GM18498 (cell line): ENCODE measurements around the gene ARL8A.
"Not testable (repeated sequence)": the region's sequence is repeated elsewhere in the genome, so short reads cannot be mapped to it uniquely, and the experiment has no call there.

Experiments used
- ATAC-seq: cut with Tn5 transposase; IDR thresholded peaks from one replicate; pipeline ENCODE4 v1.9.1; 2021; ENCODE audit warnings: mild to moderate bottlenecking, moderate library complexity; ENCODE audit not compliant: unreplicated experiment

ARL8A gene

GRCh38 chr1:202122639-202123335, 21.8 kb downstream of the ARL8A start, which contains the start of gene GPR37L1:
GPR37L1 (plus strand) TSS chr1:202122917; CDS start chr1:202122964, 47 bp downstream.
- no peak for ATAC-seq

- no peak for ATAC-seq
These were observed 23.5 kb downstream of the ARL8A start for GRCh38 chr1:202121006-202121405.

DNA sequence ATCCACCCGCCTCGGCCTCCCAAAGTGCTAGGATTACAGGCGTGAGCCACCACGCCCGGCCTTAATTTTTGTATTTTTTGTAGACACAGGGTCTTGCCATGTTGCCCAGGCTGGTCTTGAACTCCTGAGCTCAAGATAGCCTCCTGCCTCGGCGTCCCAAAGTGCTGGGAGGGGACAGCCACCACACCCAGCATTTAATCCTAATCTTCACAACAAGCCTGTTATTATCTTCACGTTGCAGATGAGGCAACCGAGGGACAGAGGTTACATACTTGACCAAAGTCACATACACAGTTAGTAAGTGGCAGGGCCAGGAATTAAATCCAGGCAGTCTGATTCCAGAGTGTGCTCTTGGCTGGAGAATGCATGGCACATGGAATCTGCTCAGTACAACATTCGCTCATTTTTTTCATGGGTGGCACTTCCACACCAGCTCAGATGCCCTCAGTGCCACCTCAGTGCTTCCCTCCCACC, 26.6 kb downstream of the ARL8A start:
- no peak for ATAC-seq

DNA sequence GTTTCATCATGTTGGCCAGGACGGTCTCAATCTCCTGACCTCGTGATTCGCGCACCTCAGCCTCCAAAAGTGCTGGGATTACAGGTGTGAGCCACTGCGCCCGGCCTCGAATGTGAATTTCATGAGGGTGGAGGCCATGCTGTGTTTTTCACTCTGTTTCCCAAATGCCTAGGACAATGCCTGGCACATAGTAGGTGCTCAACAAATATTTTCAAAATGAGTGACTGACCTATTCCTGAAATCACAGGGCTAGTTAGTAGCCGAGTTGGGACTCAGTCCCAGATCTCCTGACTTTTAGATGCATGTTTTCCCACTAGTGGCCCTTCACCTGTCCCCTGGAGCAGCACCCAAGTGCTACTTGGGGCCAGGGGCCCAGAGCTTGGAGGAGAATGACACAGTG, 28.2 kb downstream of the ARL8A start:
- no peak for ATAC-seq

DNA sequence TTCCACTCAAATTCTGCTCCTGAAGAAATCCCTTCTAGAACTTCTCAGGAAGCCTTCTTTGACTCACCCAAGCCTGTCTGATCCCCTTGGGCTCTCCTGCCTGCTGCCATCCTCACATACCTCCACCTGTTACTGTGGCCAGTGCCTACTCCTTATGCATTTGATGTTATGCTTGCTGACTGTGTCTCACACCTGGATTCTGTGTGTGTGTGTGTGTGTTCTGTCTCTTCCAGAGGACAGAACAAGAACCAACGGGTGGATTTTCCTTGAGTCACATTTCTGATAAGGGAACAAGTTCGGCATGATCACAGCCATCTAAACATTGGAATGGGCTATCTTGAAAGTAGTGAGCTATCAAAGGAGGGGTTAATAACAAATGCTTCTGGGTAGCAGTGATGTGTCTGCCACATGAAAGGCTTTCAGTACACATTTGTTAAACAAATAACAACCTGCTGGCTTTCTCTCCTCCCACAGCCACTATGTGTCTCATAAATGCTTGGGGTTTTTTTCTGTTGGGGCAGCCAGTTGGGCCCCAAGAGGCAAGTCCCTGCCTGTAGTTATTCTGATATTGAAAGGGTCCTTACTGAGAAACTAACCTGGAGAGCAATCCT, 30.7 kb downstream of the ARL8A start:
- no peak for ATAC-seq

GRCh38 chr1:202112859-202113689, 31.5 kb downstream of the ARL8A start:
- no peak for ATAC-seq

- ATAC-seq, result not testable (repeated sequence)
These were observed 32.9 kb downstream of the ARL8A start for GRCh38 chr1:202111589-202111988.

GRCh38 chr1:202110977-202111376, 33.6 kb downstream of the ARL8A start:
- ATAC-seq, result no peak

DNA sequence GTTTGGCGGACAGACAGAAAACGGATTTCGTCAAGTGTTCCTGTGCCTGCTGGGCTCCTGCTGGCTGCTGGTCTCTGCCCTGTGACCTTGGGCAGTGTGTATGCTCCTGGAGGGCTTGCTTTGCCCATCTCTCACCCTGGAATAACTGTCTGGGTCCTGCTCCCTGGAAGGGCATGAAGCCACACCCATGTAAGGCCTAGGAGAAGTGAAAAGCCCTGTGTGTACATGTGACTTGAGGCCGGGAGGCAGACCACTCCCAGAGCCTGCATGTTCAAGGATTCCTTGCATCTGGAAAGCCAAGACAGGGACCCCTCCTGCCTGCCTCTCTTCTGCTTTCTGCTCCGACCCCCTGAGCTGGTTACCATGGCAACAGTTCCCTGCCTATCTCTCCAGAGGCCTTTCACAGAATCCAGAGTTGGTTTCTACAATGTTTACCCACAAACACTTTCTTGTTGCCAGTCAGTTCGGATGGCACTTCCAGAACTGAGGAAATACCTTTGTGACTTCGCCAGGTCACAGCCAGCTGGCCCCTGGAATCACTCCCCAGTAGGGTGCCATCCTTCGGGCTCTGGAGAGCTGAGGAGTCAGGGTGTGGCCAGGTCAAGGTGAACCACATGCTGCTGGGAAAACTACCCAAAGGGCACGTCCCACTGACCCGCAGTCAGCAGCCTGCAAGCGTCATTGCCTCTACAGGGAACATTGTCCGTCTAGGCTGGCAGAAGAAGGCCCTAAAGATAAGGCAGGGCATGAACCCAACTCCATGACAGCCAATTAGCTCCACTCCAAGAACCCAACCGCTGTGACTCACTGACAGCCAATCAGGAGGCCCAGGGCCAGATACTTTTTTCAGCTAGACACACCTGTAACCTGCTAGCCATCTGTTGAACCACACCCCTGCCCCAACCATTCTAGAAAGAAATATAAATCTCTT, 36.5 kb downstream of the ARL8A start:
- no peak for ATAC-seq

DNA sequence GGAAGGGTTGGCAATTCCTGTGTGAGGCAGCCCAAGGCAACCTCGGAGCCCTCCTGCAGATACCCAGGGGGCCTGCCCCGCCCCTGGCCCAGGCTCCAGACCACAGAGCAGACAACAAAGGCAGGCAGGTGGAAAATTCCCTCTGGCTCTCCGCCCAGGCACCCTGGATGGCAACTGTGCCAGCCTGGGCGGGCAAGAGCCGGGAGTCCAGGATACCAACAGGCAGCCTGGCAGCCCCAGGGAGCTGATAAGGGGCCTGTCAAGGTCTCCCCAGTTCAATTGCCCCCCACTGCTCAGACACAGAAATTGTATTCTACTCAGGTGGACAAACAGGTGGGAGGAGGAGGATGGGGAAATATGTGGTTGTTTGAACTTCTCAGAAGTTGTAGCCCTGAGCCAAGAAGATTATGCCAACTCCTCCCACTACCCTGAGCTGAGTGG, 37.2 kb downstream of the ARL8A start:
- no peak for ATAC-seq

GRCh38 chr1:202106340-202107254, 37.9 kb downstream of the ARL8A start:
- no peak for ATAC-seq

DNA sequence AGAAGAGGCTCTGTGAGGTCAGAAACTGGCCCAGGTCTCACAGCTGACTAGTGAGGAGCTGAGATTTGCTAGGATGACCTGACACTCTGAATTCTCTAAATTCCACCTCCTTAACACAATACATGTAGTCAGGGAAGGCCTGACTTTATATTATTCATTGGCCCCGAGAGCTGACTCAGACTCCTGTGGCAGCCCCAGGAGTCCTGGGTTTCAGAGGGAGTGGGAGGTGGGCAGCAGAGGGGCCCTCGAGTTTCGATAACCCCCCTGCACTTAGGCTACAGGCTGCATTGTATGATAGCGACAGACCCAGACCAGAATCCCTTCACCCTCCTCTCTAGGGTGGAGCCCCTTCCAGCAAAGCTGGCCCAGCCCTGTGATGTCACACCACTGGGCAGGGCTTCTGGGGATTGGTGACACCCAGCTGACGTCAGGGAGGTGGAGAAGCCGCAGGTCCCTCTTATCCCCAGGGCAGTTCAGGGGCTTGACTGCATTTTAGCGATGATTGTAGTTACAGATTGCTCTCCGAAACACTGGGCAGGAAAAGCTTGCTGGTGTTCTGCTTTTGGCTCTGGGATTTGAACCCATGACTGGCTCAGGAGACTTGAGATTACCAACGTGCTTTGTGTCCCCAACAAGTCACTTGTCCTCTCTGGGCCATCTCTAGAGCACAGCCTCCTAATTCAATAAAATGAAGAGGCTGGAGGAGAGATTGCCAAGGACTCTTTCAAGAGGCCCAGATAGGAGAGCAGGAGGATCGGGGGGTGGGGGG, 38.8 kb downstream of the ARL8A start:
- ATAC-seq, result no peak

DNA sequence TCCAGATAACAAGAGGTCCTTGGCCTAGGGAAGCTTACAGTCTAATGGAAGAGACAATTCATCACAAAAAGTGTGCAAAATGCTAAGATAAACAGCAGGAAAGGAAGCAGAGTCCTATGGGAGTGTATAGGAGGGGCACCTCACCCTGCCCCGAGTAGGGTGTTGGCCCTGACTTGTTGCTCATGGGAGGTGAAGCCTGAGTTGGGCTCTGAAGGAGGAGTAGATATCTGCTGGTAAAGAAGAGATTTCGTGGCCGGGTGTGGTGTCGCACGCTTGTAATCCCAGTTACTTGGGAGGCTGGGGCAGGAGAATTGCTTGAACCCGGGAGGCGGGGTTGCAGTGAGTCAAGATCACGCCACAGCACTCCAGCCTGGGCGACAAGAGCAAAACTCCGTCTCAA, 40.5 kb downstream of the ARL8A start:
- ATAC-seq, result no peak

- no peak for ATAC-seq
These were observed 43.4 kb downstream of the ARL8A start for GRCh38 chr1:202101184-202101583.

- no peak for ATAC-seq
These were observed 50.7 kb downstream of the ARL8A start for GRCh38 chr1:202093858-202094257.

DNA sequence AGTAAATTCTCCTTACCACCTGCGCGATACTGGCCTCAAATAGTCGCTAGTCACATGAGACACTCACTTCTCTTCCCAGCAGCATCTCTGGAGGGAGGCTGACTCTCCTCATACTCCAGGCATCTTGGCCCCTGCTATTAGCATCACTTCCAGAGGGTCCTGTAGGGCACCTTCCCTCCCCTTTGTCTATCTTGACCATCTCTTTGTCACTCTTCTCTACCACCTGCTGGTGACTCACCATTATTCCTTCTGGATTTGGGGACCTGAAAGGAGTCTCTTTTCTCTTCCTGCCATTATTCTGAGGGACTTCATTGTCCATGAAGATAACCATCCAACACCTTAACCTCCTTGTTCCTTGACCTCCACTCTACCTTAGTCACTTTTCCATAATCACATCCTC, 53.5 kb downstream of the ARL8A start:
- no peak for ATAC-seq

DNA sequence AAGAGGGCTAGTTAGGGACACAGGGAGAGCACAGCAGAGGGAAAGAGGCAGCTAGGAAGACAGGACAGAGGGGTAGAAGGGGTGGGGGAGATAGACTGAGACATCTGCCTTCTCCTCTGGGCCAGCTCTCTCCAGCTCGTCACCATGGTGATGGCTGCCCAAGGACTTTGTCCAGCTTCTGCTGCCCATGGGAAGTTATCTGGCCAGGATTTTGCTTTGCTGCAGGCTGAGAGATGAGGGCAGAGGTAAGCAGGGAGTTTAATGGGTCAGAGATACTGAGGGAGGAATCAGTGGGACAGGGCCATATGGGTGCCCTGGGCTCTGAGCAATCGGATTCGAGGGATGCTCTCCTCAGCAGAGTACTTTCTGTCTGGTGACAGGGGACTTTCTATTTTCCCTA, 56.3 kb downstream of the ARL8A start:
- ATAC-seq, result no peak

DNA sequence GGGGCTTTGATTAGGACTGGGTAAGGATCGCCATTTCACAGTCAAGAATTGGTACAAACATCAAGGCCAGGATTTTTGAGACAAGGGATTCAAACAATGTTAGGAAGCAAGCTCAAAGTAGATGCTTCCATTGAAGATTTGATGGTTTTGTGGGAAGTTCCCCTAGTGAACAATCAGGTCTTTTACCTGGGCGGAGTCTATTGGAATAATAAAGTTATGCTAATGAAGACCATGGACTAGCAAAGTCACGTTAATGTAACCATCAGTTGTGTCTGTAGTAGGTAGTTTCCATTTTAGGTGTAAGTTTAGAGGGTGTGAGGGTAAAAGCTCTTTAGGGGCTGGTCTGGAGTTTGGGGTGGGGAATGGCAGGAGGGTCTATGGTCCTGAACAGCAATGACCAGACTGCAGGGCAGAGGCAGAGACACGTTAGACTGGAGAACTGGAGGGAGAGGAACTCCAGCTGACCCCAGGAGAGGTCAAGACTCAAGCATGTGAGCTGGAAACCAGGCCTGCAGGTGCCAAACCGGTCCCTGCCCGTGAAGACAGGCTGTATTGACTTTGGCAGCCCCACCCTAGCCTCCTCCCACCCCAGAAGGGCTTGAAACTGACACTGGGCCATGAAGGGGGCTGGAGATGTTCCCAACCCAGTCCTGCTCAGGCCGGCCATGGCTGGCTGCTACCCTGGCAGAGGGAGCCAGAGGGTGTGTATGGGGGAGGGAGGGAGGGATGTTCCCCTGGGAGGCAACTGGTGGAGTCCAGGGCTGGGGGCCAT, 57.8 kb downstream of the ARL8A start:
- ATAC-seq, result no peak
